HG03520 (cell line): ENCODE measurements around the gene SUV39H1.
"Not testable (repeated sequence)": the region's sequence is repeated elsewhere in the genome, so short reads cannot be mapped to it uniquely, and the experiment has no call there.

Experiments used
- ATAC-seq: cut with Tn5 transposase; IDR thresholded peaks from one replicate; pipeline ENCODE4 v1.9.1; 2021; ENCODE audit warnings: mild to moderate bottlenecking, moderate library complexity; ENCODE audit not compliant: unreplicated experiment

The SUV39H1 gene

DNA sequence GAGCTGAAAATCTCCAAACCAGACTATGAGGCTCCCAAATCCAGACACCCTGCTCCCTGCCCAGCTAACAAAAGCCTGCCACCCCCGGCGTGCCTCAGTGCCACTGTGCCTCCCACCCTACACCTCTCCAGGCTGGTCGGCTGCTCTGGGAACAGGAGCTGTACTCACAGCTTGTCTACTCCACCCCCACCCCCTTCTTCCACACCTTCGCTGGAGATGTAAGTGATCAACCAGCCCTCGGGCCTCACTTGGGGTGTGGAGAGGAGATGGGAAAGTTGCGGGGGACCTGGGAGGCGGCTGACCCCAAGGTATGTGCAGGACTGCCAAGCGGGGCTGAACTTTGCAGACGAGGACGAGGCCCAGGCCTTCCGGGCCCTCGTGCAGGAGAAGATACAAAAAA is 11.1 kb upstream of the SUV39H1 start:
- ATAC-seq = no peak

DNA sequence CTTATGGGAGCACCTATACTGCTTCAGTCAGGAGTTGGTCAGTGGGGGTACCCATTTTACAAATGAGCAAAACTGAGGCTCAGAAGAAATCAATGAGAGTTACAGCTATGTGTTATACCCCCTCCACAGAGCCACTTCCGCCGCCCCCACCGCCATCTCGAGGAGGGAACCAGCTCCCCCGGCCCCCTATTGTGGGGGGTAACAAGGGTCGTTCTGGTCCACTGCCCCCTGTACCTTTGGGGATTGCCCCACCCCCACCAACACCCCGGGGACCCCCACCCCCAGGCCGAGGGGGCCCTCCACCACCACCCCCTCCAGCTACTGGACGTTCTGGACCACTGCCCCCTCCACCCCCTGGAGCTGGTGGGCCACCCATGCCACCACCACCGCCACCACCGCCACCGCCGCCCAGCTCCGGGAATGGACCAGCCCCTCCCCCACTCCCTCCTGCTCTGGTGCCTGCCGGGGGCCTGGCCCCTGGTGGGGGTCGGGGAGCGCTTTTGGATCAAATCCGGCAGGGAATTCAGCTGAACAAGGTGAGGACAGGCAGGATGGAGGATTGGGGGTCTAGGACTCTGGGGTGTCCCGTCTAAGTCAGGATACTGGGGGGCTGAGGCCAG is 7.9 kb upstream of the SUV39H1 start:
- no peak for ATAC-seq

DNA sequence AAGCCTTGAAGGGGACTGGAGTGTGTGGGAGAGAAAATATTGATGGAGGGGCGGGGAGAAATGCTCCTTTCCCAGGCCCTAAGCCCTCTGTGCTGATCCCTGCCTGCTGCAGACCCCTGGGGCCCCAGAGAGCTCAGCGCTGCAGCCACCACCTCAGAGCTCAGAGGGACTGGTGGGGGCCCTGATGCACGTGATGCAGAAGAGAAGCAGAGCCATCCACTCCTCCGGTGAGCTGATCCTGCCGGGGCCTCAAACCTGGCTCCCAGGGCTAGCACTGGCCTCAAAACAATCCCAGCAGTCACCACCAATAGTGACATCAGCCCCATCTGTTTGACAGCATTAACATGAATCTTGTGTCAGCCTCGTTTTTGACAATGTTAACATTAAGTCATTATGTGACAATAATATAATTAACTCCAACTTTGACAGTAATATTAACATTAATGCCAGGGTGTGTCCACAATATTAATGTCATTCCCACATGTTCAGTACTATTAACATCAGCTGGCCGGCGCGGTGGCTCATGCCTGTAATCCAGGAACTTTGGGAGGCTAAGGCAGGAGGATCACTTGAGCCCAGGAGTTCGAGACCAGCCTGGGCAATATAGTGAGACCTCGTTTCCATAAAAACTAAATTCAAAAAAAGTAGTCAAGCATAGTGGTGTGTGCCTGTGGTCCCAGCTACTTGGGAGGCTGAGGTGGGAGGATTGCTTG is 7.2 kb upstream of the SUV39H1 start:
- no peak for ATAC-seq

DNA sequence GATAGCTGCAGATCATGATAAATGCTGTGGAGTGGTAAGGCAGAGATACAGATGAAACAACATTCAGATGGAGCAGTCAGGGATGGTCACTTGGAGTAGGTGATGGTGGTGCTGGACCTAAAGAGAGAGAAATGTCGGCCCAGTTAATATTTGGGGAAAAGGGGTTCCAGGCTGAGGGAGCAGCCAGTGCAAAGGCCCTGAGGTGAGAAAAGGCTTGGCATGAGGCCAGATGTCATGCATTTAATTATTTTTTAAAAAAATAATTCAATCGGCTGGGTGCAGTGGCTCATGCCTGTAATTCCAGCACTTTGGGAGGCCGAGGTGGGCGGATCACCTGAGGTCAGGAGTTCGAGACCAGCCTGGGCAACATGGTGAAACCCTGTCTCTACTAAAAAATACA is 4.8 kb upstream of the SUV39H1 start:
- ATAC-seq = not testable (repeated sequence)

DNA sequence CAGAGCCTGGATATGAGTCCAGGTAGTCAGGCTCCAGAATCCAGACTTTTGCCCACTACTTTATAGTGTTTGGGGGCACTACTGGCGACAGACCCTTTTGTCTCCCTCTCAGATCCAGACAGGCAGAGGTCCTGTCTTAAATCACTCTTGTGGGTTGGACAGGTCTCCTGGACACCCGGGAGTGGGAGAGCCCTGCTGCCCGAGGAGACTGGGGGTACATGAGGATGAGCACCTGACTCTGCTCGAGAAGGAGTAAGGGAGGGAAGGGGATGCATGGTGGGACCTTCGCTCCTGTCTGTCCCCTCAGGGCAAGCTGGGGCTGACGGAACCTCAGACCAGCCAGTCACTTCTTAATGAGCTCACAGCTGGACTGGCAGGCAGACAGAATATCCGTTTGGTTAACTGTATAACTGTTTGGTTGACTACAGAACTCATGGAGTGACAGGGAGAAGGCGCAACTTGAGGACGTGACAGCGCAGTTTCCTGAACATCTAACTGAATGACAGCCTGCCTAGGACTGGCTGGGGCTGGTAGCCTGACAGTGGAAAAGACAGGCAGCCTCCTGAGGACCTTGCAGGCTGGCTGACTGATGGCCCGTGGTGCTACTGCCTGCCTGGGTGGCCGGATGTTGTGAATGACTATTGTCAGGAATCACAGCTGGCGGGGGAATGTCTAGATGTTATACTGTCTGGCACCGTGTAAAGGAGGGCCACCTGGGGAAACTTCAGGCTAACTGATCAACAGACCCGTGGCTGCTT is 1.6 kb upstream of the SUV39H1 start:
- no peak for ATAC-seq

DNA sequence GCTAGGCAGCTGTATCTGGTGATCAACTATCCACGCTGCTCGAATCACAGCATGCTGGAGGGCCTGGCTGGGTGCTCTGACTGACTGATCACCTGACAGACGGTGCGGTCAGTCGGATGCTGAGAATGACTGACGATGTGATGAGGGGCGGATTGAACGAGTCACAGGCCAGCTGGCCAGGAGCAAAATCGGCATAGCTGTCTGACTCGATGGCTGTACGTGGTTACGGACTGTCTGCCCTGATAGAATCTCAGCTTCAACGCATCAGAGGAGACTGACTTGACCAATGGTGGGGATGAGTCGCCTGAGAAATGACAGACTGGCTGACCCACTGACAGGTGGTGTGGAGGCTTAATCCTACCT is 1.0 kb upstream of the SUV39H1 start:
- no peak for ATAC-seq

DNA sequence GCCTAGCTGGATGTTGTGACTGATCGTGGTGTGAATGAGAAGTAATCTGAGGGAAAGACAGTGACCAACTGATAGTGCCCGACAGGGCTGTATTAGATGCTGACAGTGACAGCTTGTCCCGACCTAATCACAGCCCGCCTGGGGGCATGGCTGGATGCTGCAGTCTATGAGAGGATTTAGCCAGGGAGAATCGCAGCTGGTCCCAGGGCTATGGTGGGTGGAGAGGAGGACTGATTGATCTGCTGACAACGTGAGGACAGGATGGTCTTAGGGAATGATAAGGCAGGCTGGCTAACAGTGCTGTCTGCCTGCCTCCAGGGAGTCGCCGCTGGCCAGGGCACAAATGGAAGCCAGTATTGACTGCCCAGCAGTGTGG is 621 bp upstream of the SUV39H1 start:
- ATAC-seq = no peak

DNA sequence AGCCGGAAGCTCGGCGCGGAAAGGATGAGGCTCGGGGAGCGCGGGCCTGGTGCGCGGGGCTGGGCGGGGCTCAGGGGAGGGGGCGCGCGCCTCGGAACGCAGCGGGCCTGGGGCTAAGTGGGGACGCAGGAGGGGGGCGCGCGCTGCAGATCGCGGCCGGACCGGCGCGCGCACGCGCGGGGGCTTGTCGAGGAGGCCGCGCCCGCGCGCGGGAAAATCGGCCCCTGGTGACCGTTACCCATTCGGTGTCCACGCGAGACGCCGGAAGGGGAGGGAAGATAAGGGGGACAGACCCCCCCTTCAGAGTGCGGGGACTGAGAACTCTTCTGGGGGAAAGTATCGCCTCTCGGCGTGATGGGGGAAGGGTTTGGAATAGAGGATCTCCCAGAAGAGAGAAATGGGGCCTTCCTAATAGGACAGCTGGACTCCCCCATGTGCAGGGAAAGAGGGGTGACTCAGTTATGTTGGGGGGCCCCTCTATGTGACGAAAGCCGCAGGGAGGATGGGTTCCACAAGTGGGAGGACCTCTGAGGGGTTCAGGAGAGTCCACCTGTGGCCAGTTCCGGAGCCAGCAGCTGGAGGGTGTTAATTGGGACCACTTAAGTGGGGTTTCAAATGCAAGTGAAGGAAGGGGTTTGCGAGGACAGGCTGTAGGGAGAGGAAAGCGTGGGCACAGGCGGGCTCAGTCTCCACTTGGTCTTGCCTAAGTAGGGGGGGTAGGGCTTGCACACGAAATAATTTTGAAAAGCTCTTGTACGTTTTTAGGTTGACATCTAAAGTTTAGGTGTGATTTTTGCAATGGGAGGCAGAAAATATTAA is 584 bp downstream of the SUV39H1 start:
- no peak for ATAC-seq

DNA sequence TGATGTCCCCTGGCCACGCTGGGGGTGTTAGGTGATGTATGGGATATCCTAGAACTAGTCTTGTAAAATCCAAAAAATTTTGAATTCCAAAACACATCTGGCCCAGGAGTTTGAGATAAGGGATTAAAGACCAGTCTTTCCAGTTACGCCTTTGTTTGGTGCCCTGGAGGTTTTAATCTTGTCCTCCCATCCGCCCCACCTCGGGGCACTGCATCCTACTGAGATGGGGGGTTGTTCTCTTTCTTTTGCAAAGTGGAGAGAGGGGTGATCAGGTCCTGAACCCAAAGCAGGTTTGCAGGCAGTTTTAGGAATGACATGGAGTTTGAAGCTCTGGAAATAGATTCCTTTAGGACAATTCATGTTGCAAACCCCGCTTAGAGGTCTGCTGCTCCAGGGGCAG is 1.8 kb downstream of the SUV39H1 start:
- ATAC-seq = no peak

DNA sequence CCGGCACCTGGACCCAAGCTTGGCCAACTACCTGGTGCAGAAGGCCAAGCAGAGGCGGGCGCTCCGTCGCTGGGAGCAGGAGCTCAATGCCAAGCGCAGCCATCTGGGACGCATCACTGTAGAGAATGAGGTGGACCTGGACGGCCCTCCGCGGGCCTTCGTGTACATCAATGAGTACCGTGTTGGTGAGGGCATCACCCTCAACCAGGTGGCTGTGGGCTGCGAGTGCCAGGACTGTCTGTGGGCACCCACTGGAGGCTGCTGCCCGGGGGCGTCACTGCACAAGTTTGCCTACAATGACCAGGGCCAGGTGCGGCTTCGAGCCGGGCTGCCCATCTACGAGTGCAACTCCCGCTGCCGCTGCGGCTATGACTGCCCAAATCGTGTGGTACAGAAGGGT is 3.7 kb downstream of the SUV39H1 start:
- no peak for ATAC-seq

DNA sequence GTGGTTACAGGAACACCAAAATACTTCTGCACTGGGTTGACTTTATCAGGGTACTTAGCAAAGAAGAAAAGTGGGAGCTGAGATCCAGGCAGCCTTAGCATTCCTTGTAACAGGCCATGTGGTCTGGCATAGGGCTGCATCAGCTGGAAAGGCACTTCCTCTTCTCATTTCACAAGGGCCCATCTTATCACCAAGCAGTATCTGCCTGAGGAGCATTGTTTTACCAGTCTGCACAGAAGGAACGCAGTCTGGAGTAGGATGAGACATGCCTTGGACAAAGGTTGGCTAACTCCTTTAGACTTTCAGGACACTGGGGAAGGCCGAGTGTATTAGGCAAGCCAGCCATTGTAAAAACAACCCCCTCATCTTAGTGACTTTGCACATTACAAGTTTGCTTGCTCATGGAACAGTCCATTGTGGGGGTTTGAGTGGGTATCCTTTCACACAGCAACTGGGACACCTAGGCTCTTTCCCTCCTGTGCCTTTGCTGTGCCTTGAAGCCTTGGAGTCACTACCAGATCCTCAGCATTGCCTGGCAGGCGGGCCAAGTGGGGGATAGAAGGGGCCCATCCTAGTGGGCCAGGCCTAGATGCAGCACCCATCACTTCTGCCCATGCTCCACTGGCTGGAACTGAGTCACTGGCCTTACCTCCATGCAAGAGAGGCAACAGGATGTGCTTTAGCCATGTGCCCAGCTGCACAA is 4.6 kb downstream of the SUV39H1 start:
- ATAC-seq = no peak

DNA sequence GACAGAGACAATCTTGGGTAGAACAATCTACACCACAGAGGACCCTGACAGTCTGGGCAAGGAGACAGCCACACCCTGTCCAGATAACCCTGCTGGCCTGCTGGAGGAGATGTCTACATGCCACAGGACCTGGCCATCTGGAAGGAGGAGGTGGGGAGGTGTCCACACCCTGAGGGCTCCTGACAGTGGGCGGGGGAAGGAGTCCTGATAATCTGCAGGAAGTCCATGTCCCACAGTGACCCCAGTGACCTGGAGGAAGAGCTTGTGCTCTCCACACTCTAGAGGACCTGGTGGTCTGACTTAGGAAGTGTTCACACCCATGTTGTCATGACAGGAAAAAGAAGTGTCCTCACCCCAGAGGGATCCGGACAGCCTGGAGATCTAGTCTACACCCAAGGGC is 5.5 kb downstream of the SUV39H1 start:
- no peak for ATAC-seq

DNA sequence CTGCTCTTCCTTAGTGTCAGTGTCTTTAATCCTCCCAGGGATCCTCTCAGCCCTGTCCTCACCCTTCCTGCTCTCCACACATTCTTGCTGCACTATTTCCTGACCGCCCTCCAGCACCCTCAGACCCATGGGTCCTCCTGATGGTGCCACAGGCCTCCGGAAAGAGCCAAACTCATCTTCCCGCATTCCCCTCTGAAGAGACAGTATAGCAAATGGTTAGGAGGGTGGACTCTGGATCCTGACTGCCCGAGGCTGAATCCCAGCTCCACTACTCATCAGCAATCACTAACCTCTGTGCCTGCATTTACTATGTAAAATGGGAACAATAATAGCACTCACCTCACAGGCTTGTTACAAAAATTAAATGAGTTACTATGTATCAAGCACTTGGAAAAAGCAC is 6.2 kb downstream of the SUV39H1 start:
- no peak for ATAC-seq

DNA sequence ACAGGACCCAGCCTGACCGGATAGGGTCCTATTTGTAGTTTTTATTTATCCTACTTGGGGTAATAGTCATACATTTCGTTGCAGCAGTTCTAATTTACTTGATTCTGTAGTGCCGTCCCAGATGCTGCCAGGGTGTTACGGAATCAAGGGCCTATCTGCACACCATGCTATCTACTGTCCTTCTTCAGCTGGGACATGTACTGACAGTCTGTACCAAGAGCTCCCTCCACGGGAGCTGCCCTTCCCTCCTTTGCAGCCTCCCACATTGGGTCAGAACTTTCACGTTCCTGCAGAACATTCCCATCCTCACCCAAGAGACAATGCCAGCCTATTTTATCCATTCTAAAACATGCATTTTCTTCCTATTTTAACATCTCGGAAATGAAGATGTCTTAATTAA is 6.7 kb downstream of the SUV39H1 start:
- ATAC-seq = no peak

DNA sequence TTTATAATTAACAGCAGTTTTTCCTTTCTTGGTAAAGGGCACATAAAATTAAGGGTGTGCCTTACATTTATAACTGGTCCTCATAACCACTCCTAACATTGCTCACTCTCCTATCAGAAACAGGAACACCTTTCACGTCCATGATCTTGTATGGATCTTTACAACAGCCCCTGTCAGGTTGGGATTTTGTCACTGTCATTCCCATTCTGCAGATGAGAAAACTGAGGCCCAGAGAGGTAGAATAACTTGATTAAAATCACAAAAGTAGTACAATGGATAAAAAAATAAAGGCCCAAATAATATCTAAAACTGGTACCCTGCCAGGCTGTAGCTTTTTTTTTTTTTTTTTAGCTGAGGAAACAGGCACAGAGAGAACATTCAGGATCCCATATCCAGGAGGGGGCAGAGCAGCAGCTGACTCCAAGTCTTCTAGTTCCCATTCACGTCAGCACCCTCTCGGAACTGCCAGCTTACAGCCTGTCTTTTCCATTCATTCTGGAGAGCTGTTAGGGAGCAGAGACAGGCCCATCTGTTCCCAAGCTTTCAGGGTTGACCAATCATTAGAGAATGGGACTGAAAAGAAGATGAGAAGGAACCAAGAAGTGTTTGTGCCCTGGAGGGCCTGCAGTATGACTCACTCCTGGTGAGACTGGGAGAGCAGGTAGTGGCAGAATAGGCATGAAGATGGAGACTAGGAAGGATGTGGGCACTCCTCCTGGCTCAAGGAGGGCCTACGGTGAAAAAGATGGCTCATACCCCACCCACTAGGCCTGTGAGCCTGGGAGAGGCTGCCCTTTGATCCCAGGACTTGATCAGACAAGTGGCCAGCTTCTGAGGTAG is 7.3 kb downstream of the SUV39H1 start:
- no peak for ATAC-seq

DNA sequence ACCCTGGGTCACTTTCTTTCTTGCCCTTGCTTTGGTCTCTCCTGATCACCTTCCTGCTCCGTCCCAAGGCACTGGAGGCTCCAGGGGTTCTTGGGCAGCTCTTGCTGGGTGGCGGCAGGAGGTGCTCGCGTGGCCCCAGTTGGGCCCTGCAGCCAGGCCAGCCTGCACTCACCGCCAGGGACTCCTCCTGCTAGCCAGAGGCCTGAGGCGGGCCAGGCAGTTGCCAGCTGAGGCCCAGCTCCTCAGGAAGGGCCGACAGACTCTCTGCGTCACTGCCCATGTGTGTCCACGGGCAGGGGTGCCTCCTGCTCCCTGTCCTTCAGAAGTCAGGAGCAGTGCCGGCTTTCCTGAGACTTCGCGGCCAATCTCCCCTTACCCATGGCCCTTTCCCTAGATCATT is 9.3 kb downstream of the SUV39H1 start:
- no peak for ATAC-seq

DNA sequence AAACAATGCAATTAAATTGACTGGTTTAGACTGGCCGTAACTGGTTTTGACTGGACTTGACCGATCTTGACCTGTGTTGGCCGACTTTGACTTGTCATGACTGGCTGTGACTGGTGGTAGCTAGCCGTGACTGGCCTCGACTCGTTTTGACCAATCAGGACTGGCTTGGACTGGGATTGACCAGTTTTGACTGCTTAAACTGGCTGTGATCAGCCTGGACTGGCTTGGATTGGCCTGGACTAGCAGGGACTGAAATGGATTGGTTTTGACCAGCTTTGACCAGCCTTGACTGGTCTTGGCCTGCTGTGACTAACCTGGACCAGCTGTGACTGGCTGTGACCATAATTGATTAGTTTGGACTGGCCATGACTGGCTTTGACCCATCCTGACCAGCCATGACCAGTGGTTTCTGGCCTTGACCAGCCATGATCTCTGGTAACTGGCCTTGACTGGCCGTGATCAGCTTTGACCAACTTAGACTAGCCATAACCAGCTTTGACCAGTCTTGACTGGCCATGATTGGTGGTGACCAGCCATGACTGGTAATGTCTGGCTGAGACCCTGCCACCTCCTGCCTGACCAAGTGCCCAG is 13.1 kb downstream of the SUV39H1 start:
- ATAC-seq = no peak

DNA sequence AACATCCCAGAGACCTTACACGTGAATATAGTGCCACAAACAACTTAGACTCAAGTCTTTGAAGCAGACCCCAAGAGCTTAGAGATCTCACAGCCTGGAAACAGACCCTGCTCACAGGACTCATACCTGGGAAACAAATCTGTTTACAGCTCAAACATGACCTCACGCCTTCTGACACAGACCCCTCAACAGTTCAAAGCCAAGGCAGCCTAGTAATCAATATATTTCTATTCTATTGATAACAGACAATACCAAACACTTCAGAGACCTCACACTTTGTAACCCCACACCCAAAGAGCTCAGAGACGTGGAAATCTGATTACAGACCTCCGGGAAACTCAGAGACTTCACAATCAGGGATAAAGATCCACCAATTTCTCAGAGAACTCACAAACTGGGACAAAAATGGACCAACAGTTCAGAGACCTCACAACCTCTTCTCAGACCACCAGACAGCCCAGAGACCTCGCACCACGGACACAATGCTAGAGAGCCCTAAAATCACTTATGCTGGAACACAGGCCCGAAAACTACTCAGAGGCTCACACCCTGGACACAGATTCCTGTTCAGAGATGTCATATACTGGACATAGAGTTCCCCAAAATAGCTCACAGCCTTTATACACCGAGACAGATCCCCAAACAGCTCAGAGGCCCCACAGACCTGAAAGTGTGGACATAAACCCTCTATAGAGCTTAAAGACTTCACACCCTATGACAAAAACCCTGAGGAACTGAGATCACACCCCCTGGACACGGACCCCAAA is 14.8 kb downstream of the SUV39H1 start:
- no peak for ATAC-seq
